ENCODE data around the gene HOXA13. TPM values are rescaled to one million over a fixed set of nuclear protein-coding genes. Genes with fewer than 3 reads are reported as not detected.

The HOXA13 gene
- total RNA-seq, 1 experiment from 2014 or later: 12.1 TPM

GRCh38 chr7:27180431-27181420 is 19.2 kb downstream of the HOXA13 start:
- Histone ChIP-seq H3K79me2 (ENCODE audit: low read length) (peaks cover 99% of the 10 kb centered on the region), H3K4me2 (ENCODE audit: low read length) (peak overlapping the region; percentile 93), H3K27me3 (ENCODE audit: low read length) (no peaks in the 10 kb centered on the region), H3K27ac (ENCODE audit: low read length) (peak overlapping the region; percentile 97), H3K4me3 (ENCODE audit: low read length) (peak overlapping the region; percentile 84), H2AFZ (ENCODE audit: low read length) (peak overlapping the region; percentile 55), H3F3A (ENCODE audit: low read length, unreplicated experiment) (no peaks in the 10 kb centered on the region), H3K9ac (ENCODE audit: low read length) (peak overlapping the region; percentile 90), H3K4me1 (ENCODE audit: insufficient read depth, low read length) (peaks cover 37% of the 10 kb centered on the region), H3K9me2 (replicated peaks; ENCODE audit: low read length) (no peaks in the 10 kb centered on the region), H4K20me1 (ENCODE audit: low read length) (no peaks in the 10 kb centered on the region), H3K9me3 (ENCODE audit: low read length) (no peaks in the 10 kb centered on the region), H3K36me3 (ENCODE audit: low read depth, low read length) (no peaks in the 10 kb centered on the region)
- DNase-seq: no peak
- ATAC-seq: no peak
- ChIA-PET CTCF (interaction anchor here (0.6 to 1.3 kb wide), 6 partner anchors 8 to 29 kb away, joined by 3 to 11 read pairs (median 4); partner anchors contain the start of gene HOXA13), POLR2A (ENCODE audit: unreplicated experiment) (interaction anchor here (0.6 to 0.7 kb wide), 5 partner anchors 9 to 976 kb away, joined by 3 to 4 read pairs (median 3); no protein-coding TSS in a partner anchor)
- BruUV-seq (replicated peaks): no TSS peak
- intact Hi-C loops (cut with micrococcal nuclease): loop anchor here (1.0 kb wide), 1 partner anchor 11 kb away; no protein-coding TSS in a partner anchor
- TF ChIP-seq EZH2phosphoT487 (IDR thresholded peaks at IDR 0.05; ENCODE audit: borderline replicate concordance, low read length): no peak
- TF ChIP-seq, protein P1, sequence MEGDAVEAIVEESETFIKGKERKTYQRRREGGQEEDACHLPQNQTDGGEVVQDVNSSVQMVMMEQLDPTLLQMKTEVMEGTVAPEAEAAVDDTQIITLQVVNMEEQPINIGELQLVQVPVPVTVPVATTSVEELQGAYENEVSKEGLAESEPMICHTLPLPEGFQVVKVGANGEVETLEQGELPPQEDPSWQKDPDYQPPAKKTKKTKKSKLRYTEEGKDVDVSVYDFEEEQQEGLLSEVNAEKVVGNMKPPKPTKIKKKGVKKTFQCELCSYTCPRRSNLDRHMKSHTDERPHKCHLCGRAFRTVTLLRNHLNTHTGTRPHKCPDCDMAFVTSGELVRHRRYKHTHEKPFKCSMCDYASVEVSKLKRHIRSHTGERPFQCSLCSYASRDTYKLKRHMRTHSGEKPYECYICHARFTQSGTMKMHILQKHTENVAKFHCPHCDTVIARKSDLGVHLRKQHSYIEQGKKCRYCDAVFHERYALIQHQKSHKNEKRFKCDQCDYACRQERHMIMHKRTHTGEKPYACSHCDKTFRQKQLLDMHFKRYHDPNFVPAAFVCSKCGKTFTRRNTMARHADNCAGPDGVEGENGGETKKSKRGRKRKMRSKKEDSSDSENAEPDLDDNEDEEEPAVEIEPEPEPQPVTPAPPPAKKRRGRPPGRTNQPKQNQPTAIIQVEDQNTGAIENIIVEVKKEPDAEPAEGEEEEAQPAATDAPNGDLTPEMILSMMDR (conservative IDR thresholded peaks at IDR 0.05; ENCODE audit: low read depth, low read length): no peak
- no peak for TF ChIP-seq EZH2 (IDR thresholded peaks at IDR 0.05; ENCODE audit: low read length, unreplicated experiment)

- ChIA-PET POLR2A (ENCODE audit: unreplicated experiment) (interaction anchor here (0.6 to 1.3 kb wide), 5 partner anchors 10 to 975 kb away, joined by 3 to 7 read pairs (median 4); no protein-coding TSS in a partner anchor), CTCF (interaction anchor here (0.5 to 1.3 kb wide), 9 partner anchors 9 to 576 kb away, joined by 3 to 11 read pairs (median 4); partner anchors contain the start of gene HOXA13)
- H3K9me2 ChIP-seq (replicated peaks; ENCODE audit: low read length): no peaks in the 10 kb centered on the region
- H3K4me2 ChIP-seq (ENCODE audit: low read length): peak overlapping the region; percentile 93
- no peaks in the 10 kb centered on the region for H4K20me1 ChIP-seq (ENCODE audit: low read length)
- peaks cover 99% of the 10 kb centered on the region for H3K79me2 ChIP-seq (ENCODE audit: low read length)
- H3K36me3 ChIP-seq (ENCODE audit: low read depth, low read length): no peaks in the 10 kb centered on the region
- peak overlapping the region; percentile 97 for H3K27ac ChIP-seq (ENCODE audit: low read length)
- BruUV-seq (replicated peaks): TSS peak; percentile 41
- no peaks in the 10 kb centered on the region for H3F3A ChIP-seq (ENCODE audit: low read length, unreplicated experiment)
- H2AFZ ChIP-seq (ENCODE audit: low read length): peak overlapping the region; percentile 55
- no peaks in the 10 kb centered on the region for H3K27me3 ChIP-seq (ENCODE audit: low read length)
- DNase-seq (peak; percentile 90), ATAC-seq (peak; percentile 19)
- intact Hi-C loops (cut with micrococcal nuclease): loop anchor here (1.0 kb wide), 1 partner anchor 10 kb away; no protein-coding TSS in a partner anchor
- peak overlapping the region; percentile 90 for H3K9ac ChIP-seq (ENCODE audit: low read length)
- peak overlapping the region; percentile 84 for H3K4me3 ChIP-seq (ENCODE audit: low read length)
- H3K9me3 ChIP-seq (ENCODE audit: low read length): no peaks in the 10 kb centered on the region
- TF ChIP-seq, protein P1 (conservative IDR thresholded peaks at IDR 0.05; ENCODE audit: low read depth, low read length): peak; percentile 91
- TF ChIP-seq EZH2phosphoT487 (IDR thresholded peaks at IDR 0.05; ENCODE audit: borderline replicate concordance, low read length) (no peak), EZH2 (IDR thresholded peaks at IDR 0.05; ENCODE audit: low read length, unreplicated experiment) (no peak)
- H3K4me1 ChIP-seq (ENCODE audit: insufficient read depth, low read length): peaks cover 41% of the 10 kb centered on the region
These were observed 20.1 kb downstream of the HOXA13 start for GRCh38 chr7:27179503-27180430.

Data from PC-3 (cell line).